DOHH2 (cell line): ENCODE results near the gene AP1B1.
"Not testable (repeated sequence)": the region's sequence is repeated elsewhere in the genome, so short reads cannot be mapped to it uniquely, and the experiment has no call there.

ENCODE experiments used
- EZH2phosphoT487 ChIP-seq: fragments of 200-600 bp; sonication (generic); IDR thresholded peaks from 2 replicates; pipeline ENCODE4 v1.6.1; 2017; ENCODE audit warnings: borderline replicate concordance, mild to moderate bottlenecking, antibody characterized with exemption, low read length, moderate library complexity, mixed read lengths
- TF ChIP-seq, protein P1 (sequence below): fragments of 200-600 bp; sonication (generic); IDR thresholded peaks from one replicate; pipeline ENCODE4 v1.5.1; 2014; ENCODE audit warnings: antibody characterized with exemption, mild to moderate bottlenecking, low read depth, low read length; ENCODE audit not compliant: poor library complexity, severe bottlenecking

DNA sequence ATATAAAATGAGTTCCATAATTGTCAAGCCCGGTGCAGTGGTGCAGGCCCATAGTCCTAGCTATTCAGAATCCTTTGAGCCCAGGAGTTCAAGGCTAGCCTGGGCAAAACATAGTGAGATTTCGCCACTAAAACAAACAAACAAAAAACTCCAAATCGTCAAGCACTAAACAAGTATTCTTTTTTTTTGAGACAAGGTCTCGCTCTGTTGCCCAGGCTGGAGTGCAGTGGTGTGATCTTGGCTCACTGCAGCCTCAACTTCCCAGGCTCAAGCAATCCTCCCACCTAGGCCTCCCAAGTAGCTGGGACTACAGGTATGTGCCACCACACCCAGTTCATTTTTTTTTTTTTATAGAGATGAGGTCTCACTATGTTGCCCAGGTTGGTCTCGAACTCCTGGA lies 43.5 kb downstream of the AP1B1 start:
- TF ChIP-seq, protein P1, sequence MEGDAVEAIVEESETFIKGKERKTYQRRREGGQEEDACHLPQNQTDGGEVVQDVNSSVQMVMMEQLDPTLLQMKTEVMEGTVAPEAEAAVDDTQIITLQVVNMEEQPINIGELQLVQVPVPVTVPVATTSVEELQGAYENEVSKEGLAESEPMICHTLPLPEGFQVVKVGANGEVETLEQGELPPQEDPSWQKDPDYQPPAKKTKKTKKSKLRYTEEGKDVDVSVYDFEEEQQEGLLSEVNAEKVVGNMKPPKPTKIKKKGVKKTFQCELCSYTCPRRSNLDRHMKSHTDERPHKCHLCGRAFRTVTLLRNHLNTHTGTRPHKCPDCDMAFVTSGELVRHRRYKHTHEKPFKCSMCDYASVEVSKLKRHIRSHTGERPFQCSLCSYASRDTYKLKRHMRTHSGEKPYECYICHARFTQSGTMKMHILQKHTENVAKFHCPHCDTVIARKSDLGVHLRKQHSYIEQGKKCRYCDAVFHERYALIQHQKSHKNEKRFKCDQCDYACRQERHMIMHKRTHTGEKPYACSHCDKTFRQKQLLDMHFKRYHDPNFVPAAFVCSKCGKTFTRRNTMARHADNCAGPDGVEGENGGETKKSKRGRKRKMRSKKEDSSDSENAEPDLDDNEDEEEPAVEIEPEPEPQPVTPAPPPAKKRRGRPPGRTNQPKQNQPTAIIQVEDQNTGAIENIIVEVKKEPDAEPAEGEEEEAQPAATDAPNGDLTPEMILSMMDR, result not testable (repeated sequence)
- not testable (repeated sequence) for TF ChIP-seq EZH2phosphoT487
